ENCODE data around the gene DNAJB2. TPM values are rescaled to one million over a fixed set of nuclear protein-coding genes. Genes with fewer than 3 reads are reported as not detected.
A peak's percentile ranks its signal among the peaks of the same experiment; 100 is the strongest.

The DNAJB2 gene
- 30.9 and 55.8 TPM in 2 replicates for total RNA-seq (2014; rRNA removed; shearing (Covaris generic); ENCODE audit: low replicate concordance)

- H3K9me2 ChIP-seq (replicated peaks; ENCODE audit: insufficient read depth, low read length): no peaks in the 10 kb centered on the region
- peak within 1 kb of the TSS; percentile 74 for H3K4me2 ChIP-seq (ENCODE audit: low read depth, low read length, poor library complexity, severe bottlenecking)
- no peaks in the 10 kb centered on the region for H3K9me3 ChIP-seq (ENCODE audit: low read length)
- peak within 1 kb of the TSS; percentile 91 for H3K9ac ChIP-seq (ENCODE audit: low read length)
- H3K4me1 ChIP-seq (ENCODE audit: low read length): peaks cover 40% of the 10 kb centered on the region
- peak within 1 kb of the TSS; percentile 66 for H3K4me3 ChIP-seq (ENCODE audit: low read length)
- H3K27ac ChIP-seq (ENCODE audit: low read length): peak within 1 kb of the TSS; percentile 96
- H3K79me2 ChIP-seq (ENCODE audit: low read length): no peaks in the 10 kb centered on the region
- peak; percentile 99 for DNase-seq
- H3K27me3 ChIP-seq (ENCODE audit: low read length): no peaks in the 10 kb centered on the region
- H4K20me1 ChIP-seq (ENCODE audit: insufficient read depth, low read depth, low read length): no peaks in the 10 kb centered on the region
- peak within 1 kb of the TSS; percentile 86; the same call in 1 of the 2 replicates for H2AFZ ChIP-seq (ENCODE audit: low read length)
- no peaks in the 10 kb centered on the region; the same call in 1 of the 2 replicates for H3K36me3 ChIP-seq (ENCODE audit: insufficient read depth, low read length)
Measured at GRCh38 chr2:219279151-219279915, at the start of gene DNAJB2. Gene DNAJB2, plus strand, starts transcription at chr2:219279366. Its CDS starts 468 bp downstream, at chr2:219279834.

GRCh38 chr2:219230059-219230540 is 49.1 kb upstream of the DNAJB2 start:
- peak overlapping the region; percentile 81 for H3K4me2 ChIP-seq (ENCODE audit: low read depth, low read length, poor library complexity, severe bottlenecking)
- H3K9me3 ChIP-seq (ENCODE audit: low read length): no peaks in the 10 kb centered on the region
- peak overlapping the region; percentile 74; the same call in 1 of the 2 replicates for H2AFZ ChIP-seq (ENCODE audit: low read length)
- peak overlapping the region; percentile 94 for H3K9ac ChIP-seq (ENCODE audit: low read length)
- no peaks in the 10 kb centered on the region for H3K9me2 ChIP-seq (replicated peaks; ENCODE audit: insufficient read depth, low read length)
- peaks cover 59% of the 10 kb centered on the region for H3K79me2 ChIP-seq (ENCODE audit: low read length)
- H3K4me3 ChIP-seq (ENCODE audit: low read length): peak overlapping the region; percentile 91
- H3K27ac ChIP-seq (ENCODE audit: low read length): peak overlapping the region; percentile 85
- H3K27me3 ChIP-seq (ENCODE audit: low read length): no peaks in the 10 kb centered on the region
- no peaks in the 10 kb centered on the region for H4K20me1 ChIP-seq (ENCODE audit: insufficient read depth, low read depth, low read length)
- H3K36me3 ChIP-seq (ENCODE audit: insufficient read depth, low read length): peaks cover 42% of the 10 kb centered on the region
- H3K4me1 ChIP-seq (ENCODE audit: low read length): peaks cover 26% of the 10 kb centered on the region
- peak; percentile 89 for DNase-seq

GRCh38 chr2:219234331-219234730 is 44.8 kb upstream of the DNAJB2 start:
- H3K4me1 ChIP-seq (ENCODE audit: low read length): peaks cover 15% of the 10 kb centered on the region
- no peak overlapping the region for H3K4me2 ChIP-seq (ENCODE audit: low read depth, low read length, poor library complexity, severe bottlenecking)
- no peak overlapping the region for H3K27ac ChIP-seq (ENCODE audit: low read length)
- H3K79me2 ChIP-seq (ENCODE audit: low read length): peaks cover 32% of the 10 kb centered on the region
- no peak overlapping the region for H3K9ac ChIP-seq (ENCODE audit: low read length)
- H2AFZ ChIP-seq (ENCODE audit: low read length): no peak overlapping the region
- no peaks in the 10 kb centered on the region for H3K9me2 ChIP-seq (replicated peaks; ENCODE audit: insufficient read depth, low read length)
- H3K36me3 ChIP-seq (ENCODE audit: insufficient read depth, low read length): peaks cover 46% of the 10 kb centered on the region
- no peaks in the 10 kb centered on the region for H4K20me1 ChIP-seq (ENCODE audit: insufficient read depth, low read depth, low read length)
- no peaks in the 10 kb centered on the region for H3K9me3 ChIP-seq (ENCODE audit: low read length)
- no peak overlapping the region for H3K4me3 ChIP-seq (ENCODE audit: low read length)
- no peak for DNase-seq
- H3K27me3 ChIP-seq (ENCODE audit: low read length): no peaks in the 10 kb centered on the region

GRCh38 chr2:219243291-219243761 is 35.8 kb upstream of the DNAJB2 start:
- H3K27me3 ChIP-seq (ENCODE audit: low read length): no peaks in the 10 kb centered on the region
- H3K4me1 ChIP-seq (ENCODE audit: low read length): peaks cover 27% of the 10 kb centered on the region
- DNase-seq: no peak
- H3K9ac ChIP-seq (ENCODE audit: low read length): no peak overlapping the region
- H3K4me3 ChIP-seq (ENCODE audit: low read length): no peak overlapping the region
- no peak overlapping the region for H2AFZ ChIP-seq (ENCODE audit: low read length)
- no peaks in the 10 kb centered on the region for H3K9me3 ChIP-seq (ENCODE audit: low read length)
- H3K36me3 ChIP-seq (ENCODE audit: insufficient read depth, low read length): no peaks in the 10 kb centered on the region; the same call in 1 of the 2 replicates
- no peak overlapping the region for H3K27ac ChIP-seq (ENCODE audit: low read length)
- H3K4me2 ChIP-seq (ENCODE audit: low read depth, low read length, poor library complexity, severe bottlenecking): no peak overlapping the region
- no peaks in the 10 kb centered on the region for H4K20me1 ChIP-seq (ENCODE audit: insufficient read depth, low read depth, low read length)
- H3K9me2 ChIP-seq (replicated peaks; ENCODE audit: insufficient read depth, low read length): no peaks in the 10 kb centered on the region
- H3K79me2 ChIP-seq (ENCODE audit: low read length): peaks cover 13% of the 10 kb centered on the region

GRCh38 chr2:219244789-219245147 is 34.4 kb upstream of the DNAJB2 start:
- Histone ChIP-seq H2AFZ (ENCODE audit: low read length) (0 out of 2 replicates have a peak overlapping the region, but pooled peaks have one; percentile 13), H3K4me2 (ENCODE audit: low read depth, low read length, poor library complexity, severe bottlenecking) (peak overlapping the region; percentile 96)

GRCh38 chr2:219245148-219245898 is 33.8 kb upstream of the DNAJB2 start, which contains the start of the genes GLB1L and STK16:
Gene GLB1L, minus strand, starts transcription at chr2:219245444. Its CDS starts 1,871 bp downstream, at chr2:219243573.
Gene STK16, plus strand, starts transcription at chr2:219245479. Its CDS starts 521 bp downstream, at chr2:219246000.
- Histone ChIP-seq H3K79me2 (ENCODE audit: low read length) (peaks cover 16% of the 10 kb centered on the region), H2AFZ (ENCODE audit: low read length) (peak within 1 kb of the TSS; percentile 91), H3K4me2 (ENCODE audit: low read depth, low read length, poor library complexity, severe bottlenecking) (peak within 1 kb of the TSS; percentile 96), H4K20me1 (ENCODE audit: insufficient read depth, low read depth, low read length) (0 out of 2 replicates have a peak, but pooled peaks cover 5% of the 10 kb centered on the region), H3K9ac (ENCODE audit: low read length) (peak within 1 kb of the TSS; percentile 94), H3K27ac (ENCODE audit: low read length) (peak within 1 kb of the TSS; percentile 54), H3K9me3 (ENCODE audit: low read length) (no peaks in the 10 kb centered on the region), H3K36me3 (ENCODE audit: insufficient read depth, low read length) (no peaks in the 10 kb centered on the region; the same call in 1 of the 2 replicates), H3K4me1 (ENCODE audit: low read length) (peaks cover 44% of the 10 kb centered on the region), H3K9me2 (replicated peaks; ENCODE audit: insufficient read depth, low read length) (no peaks in the 10 kb centered on the region), H3K4me3 (ENCODE audit: low read length) (peak within 1 kb of the TSS; percentile 94), H3K27me3 (ENCODE audit: low read length) (no peaks in the 10 kb centered on the region)
- peak; percentile 97 for DNase-seq

More at GRCh38 chr2:219244789-219245147, 34.4 kb upstream of the DNAJB2 start:
- no peak for DNase-seq
- no peaks in the 10 kb centered on the region; the same call in 1 of the 2 replicates for H3K36me3 ChIP-seq (ENCODE audit: insufficient read depth, low read length)
- H3K27ac ChIP-seq (ENCODE audit: low read length): no peak overlapping the region
- H3K27me3 ChIP-seq (ENCODE audit: low read length): no peaks in the 10 kb centered on the region
- no peaks in the 10 kb centered on the region for H3K9me2 ChIP-seq (replicated peaks; ENCODE audit: insufficient read depth, low read length)
- H3K4me3 ChIP-seq (ENCODE audit: low read length): peak overlapping the region; percentile 94
- H3K9ac ChIP-seq (ENCODE audit: low read length): peak overlapping the region; percentile 94
- no peaks in the 10 kb centered on the region for H3K9me3 ChIP-seq (ENCODE audit: low read length)
- no peaks in the 10 kb centered on the region for H4K20me1 ChIP-seq (ENCODE audit: insufficient read depth, low read depth, low read length)
- H3K79me2 ChIP-seq (ENCODE audit: low read length): peaks cover 13% of the 10 kb centered on the region
- H3K4me1 ChIP-seq (ENCODE audit: low read length): peaks cover 39% of the 10 kb centered on the region

- Histone ChIP-seq H2AFZ (ENCODE audit: low read length) (no peak overlapping the region; the same call in 1 of the 2 replicates), H3K79me2 (ENCODE audit: low read length) (peaks cover 16% of the 10 kb centered on the region)
Measured at GRCh38 chr2:219245899-219246230, 33.3 kb upstream of the DNAJB2 start.

More at GRCh38 chr2:219245899-219246230, 33.3 kb upstream of the DNAJB2 start:
- peak overlapping the region; percentile 54 for H3K27ac ChIP-seq (ENCODE audit: low read length)
- peak overlapping the region; percentile 96 for H3K4me2 ChIP-seq (ENCODE audit: low read depth, low read length, poor library complexity, severe bottlenecking)
- H3K27me3 ChIP-seq (ENCODE audit: low read length): no peaks in the 10 kb centered on the region
- H3K4me1 ChIP-seq (ENCODE audit: low read length): peaks cover 50% of the 10 kb centered on the region
- H3K9ac ChIP-seq (ENCODE audit: low read length): peak overlapping the region; percentile 94
- H3K9me2 ChIP-seq (replicated peaks; ENCODE audit: insufficient read depth, low read length): no peaks in the 10 kb centered on the region
- H4K20me1 ChIP-seq (ENCODE audit: insufficient read depth, low read depth, low read length): 0 out of 2 replicates have a peak, but pooled peaks cover 5% of the 10 kb centered on the region
- peak overlapping the region; percentile 94 for H3K4me3 ChIP-seq (ENCODE audit: low read length)
- no peak for DNase-seq
- H3K9me3 ChIP-seq (ENCODE audit: low read length): no peaks in the 10 kb centered on the region
- no peaks in the 10 kb centered on the region; the same call in 1 of the 2 replicates for H3K36me3 ChIP-seq (ENCODE audit: insufficient read depth, low read length)

All from Karpas-422 (cell line).